Neural cell (in vitro differentiated cells): ENCODE data around the gene PSMA7.

ENCODE experiments used
- EP300 ChIP-seq: fragments of 450-650 bp; conservative IDR thresholded peaks from 2 replicates; pipeline ENCODE4 v1.6.1; 2014; ENCODE audit warnings: antibody characterized with exemption, mild to moderate bottlenecking, moderate library complexity; ENCODE audit not compliant: poor library complexity, severe bottlenecking
- EZH2 ChIP-seq: fragments of 200-600, 300-800 bp; shearing (Covaris generic), sonication (generic); IDR thresholded peaks from 2 replicates; pipeline ENCODE4 v1.6.1; 2014; ENCODE audit warnings: antibody characterized with exemption, low read length, borderline replicate concordance, mild to moderate bottlenecking; ENCODE audit not compliant: insufficient read depth, poor library complexity, severe bottlenecking
- RAD21 ChIP-seq: fragments of 450-650 bp; conservative IDR thresholded peaks from 2 replicates; pipeline ENCODE4 v1.6.1; 2014; ENCODE audit warnings: antibody characterized with exemption, mild to moderate bottlenecking, moderate library complexity
- TF ChIP-seq, protein P1 (sequence below): fragments of 450-650 bp; IDR thresholded peaks from 2 replicates; pipeline ENCODE4 v1.5.1; 2014; ENCODE audit warnings: antibody characterized with exemption, mild to moderate bottlenecking, moderate library complexity; ENCODE audit not compliant: poor library complexity, severe bottlenecking

- TF ChIP-seq, protein P1, sequence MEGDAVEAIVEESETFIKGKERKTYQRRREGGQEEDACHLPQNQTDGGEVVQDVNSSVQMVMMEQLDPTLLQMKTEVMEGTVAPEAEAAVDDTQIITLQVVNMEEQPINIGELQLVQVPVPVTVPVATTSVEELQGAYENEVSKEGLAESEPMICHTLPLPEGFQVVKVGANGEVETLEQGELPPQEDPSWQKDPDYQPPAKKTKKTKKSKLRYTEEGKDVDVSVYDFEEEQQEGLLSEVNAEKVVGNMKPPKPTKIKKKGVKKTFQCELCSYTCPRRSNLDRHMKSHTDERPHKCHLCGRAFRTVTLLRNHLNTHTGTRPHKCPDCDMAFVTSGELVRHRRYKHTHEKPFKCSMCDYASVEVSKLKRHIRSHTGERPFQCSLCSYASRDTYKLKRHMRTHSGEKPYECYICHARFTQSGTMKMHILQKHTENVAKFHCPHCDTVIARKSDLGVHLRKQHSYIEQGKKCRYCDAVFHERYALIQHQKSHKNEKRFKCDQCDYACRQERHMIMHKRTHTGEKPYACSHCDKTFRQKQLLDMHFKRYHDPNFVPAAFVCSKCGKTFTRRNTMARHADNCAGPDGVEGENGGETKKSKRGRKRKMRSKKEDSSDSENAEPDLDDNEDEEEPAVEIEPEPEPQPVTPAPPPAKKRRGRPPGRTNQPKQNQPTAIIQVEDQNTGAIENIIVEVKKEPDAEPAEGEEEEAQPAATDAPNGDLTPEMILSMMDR: no peak
- TF ChIP-seq EP300: no peak
- no peak for TF ChIP-seq RAD21
- TF ChIP-seq EZH2: no peak
These were observed 31.9 kb upstream of the PSMA7 start for GRCh38 chr20:62174870-62175624.
